A549 (cell line): Measurements from ENCODE around the gene PCDH12. TPM values are rescaled to one million over a fixed set of nuclear protein-coding genes. Genes with fewer than 3 reads are reported as not detected.
A peak's percentile ranks its signal among the peaks of the same experiment; 100 is the strongest.

Source experiments
- ATAC-seq, 2 experiments: fragments of 200-7000 bp in 1 of 2; fragments of >200 bp in 1 of 2; cut with Nextera tagmentation in 1 of 2; cut with Tn5 transposase in 1 of 2; 3 replicates each; pipeline versions ENCODE4 v1.8.0 to v1.9.1; 2018 to 2020; ENCODE audit warnings: mild to moderate bottlenecking in 1 of 2, moderate library complexity in 1 of 2
- CTCF ChIA-PET: fragments of 300-600 bp; sonication (Branson Sonifier 250); formaldehyde crosslinking; extraction: SDS; loops from one replicate; lab custom pipeline; 2021; ENCODE audit warnings: antibody characterized with exemption, inconsistent platforms; lab: Yijun Ruan, JAX
- POLR2A ChIA-PET: fragments of 350-600 bp; formaldehyde crosslinking; extraction: SDS; loops from one replicate; lab custom pipeline; 2021; ENCODE audit warnings: antibody characterized with exemption, inconsistent platforms; lab: Yijun Ruan, JAX
- DNase-seq, 2 experiments: peaks; one replicate each; pipeline versions ENCODE4 v3.0.0 to v3.0.0-alpha.2; 2011 to 2016; ENCODE audit warnings: low read depth in 1 of 2, low spot score in 1 of 2
- FAIRE-seq: peaks from 2 replicates; lab custom pipeline; 2011; peaks lifted over from hg19 to GRCh38; lab: Jason Lieb, UNC
- H3K27ac ChIP-seq, 2 experiments: fragments of >200 bp; sonication (Bioruptor Twin); formaldehyde crosslinking; 3 replicates each; pipeline ENCODE4 v1.5.1; 2016 to 2017
- H3K4me1 ChIP-seq: fragments of >200 bp; sonication (Bioruptor Twin); formaldehyde crosslinking; 3 replicates; pipeline ENCODE4 v1.6.1; 2016
- H3K4me2 ChIP-seq: fragments of >200 bp; sonication (Bioruptor Twin); formaldehyde crosslinking; 3 replicates; pipeline ENCODE4 v1.6.1; 2016
- H3K4me3 ChIP-seq: fragments of >200 bp; sonication (Bioruptor Twin); formaldehyde crosslinking; 3 replicates; pipeline ENCODE4 v1.5.1; 2016
- H3K9me3 ChIP-seq: fragments of >200 bp; sonication (Bioruptor Twin); formaldehyde crosslinking; 3 replicates; pipeline ENCODE4 v1.6.1; 2016
- CEBPB ChIP-seq, 2 experiments: fragments of >200 bp in 1 of 2; sonication (Bioruptor Twin) in 1 of 2; formaldehyde crosslinking in 1 of 2; IDR thresholded peaks; 2 replicates each; pipeline ENCODE4 v1.6.1; 2012 to 2016
- CHD2 ChIP-seq: fragments of 150-350 bp; IDR thresholded peaks from 2 replicates; pipeline ENCODE4 v1.6.1; 2014; ENCODE audit warnings: low read length; ENCODE audit not compliant: partially characterized antibody
- EHF ChIP-seq: fragments of 250-450 bp; sonication (Bioruptor Pico); IDR thresholded peaks from 2 replicates; pipeline ENCODE4 v1.5.0; 2020; ENCODE audit warnings: mild to moderate bottlenecking
- FOSB ChIP-seq: fragments of 250-450 bp; sonication (Bioruptor Pico); IDR thresholded peaks from 2 replicates; pipeline ENCODE4 v1.5.0; 2020; ENCODE audit warnings: mild to moderate bottlenecking, moderate library complexity
- FOXS1 ChIP-seq: fragments of 250-450 bp; sonication (Bioruptor Pico); IDR thresholded peaks from 2 replicates; pipeline ENCODE4 v1.5.0; 2020; ENCODE audit warnings: mild to moderate bottlenecking, moderate library complexity
- HEYL ChIP-seq: fragments of 250-450 bp; sonication (Bioruptor Pico); IDR thresholded peaks from 2 replicates; pipeline ENCODE4 v1.8.0; 2021; ENCODE audit warnings: mild to moderate bottlenecking, moderate library complexity
- HOXA7 ChIP-seq: fragments of 250-450 bp; sonication (Bioruptor Pico); IDR thresholded peaks from 2 replicates; pipeline ENCODE4 v1.5.0; 2020; ENCODE audit warnings: mild to moderate bottlenecking, moderate library complexity
- HOXB13 ChIP-seq: fragments of 250-450 bp; sonication (Bioruptor Pico); IDR thresholded peaks from 2 replicates; pipeline ENCODE4 v1.5.0; 2020; ENCODE audit warnings: low read depth, mild to moderate bottlenecking, moderate library complexity
- HOXB5 ChIP-seq: fragments of 250-450 bp; sonication (Bioruptor Pico); IDR thresholded peaks from 2 replicates; pipeline ENCODE4 v1.5.0; 2020; ENCODE audit warnings: mild to moderate bottlenecking, moderate library complexity
- JUN ChIP-seq, 2 experiments: fragments of >200 bp; sonication (Bioruptor Twin); formaldehyde crosslinking; IDR thresholded peaks; 2 replicates in 1 of 2; 3 replicates in 1 of 2; pipeline ENCODE4 v1.6.1; 2016 to 2017
- KDM1A ChIP-seq: fragments of 200-600 bp; sonication (generic); IDR thresholded peaks from 2 replicates; pipeline ENCODE4 v1.6.1; 2016; ENCODE audit warnings: low read depth, mild to moderate bottlenecking
- MAZ ChIP-seq: fragments of 150-350 bp; IDR thresholded peaks from 2 replicates; pipeline ENCODE4 v1.6.1; 2014; ENCODE audit warnings: antibody characterized with exemption, low read depth, low read length, borderline replicate concordance
- MYC ChIP-seq: IDR thresholded peaks from 2 replicates; pipeline ENCODE4 v1.6.1; 2012; ENCODE audit warnings: mild to moderate bottlenecking, inconsistent platforms, low read length, improper control_type of control experiment, borderline replicate concordance
- NFE2L2 ChIP-seq: fragments of 150-350 bp; conservative IDR thresholded peaks from 2 replicates; pipeline ENCODE4 v1.6.1; 2014; ENCODE audit warnings: low read length
- NR3C1 ChIP-seq: fragments of >200 bp; sonication (Bioruptor Twin); formaldehyde crosslinking; IDR thresholded peaks from 3 replicates; pipeline ENCODE4 v1.6.1; 2017
- RARB ChIP-seq: fragments of 250-450 bp; sonication (Bioruptor Pico); IDR thresholded peaks from 2 replicates; pipeline ENCODE4 v1.8.0; 2021; ENCODE audit warnings: mild to moderate bottlenecking, moderate library complexity
- RNF2 ChIP-seq: fragments of 200-600 bp; sonication (generic); IDR thresholded peaks from 2 replicates; pipeline ENCODE4 v1.6.1; 2016; ENCODE audit warnings: low read depth, mild to moderate bottlenecking, antibody characterized with exemption, moderate library complexity, borderline replicate concordance
- SMC3 ChIP-seq: fragments of >200 bp; sonication (Bioruptor Twin); formaldehyde crosslinking; IDR thresholded peaks from 3 replicates; pipeline ENCODE4 v1.6.1; 2018; ENCODE audit warnings: inconsistent platforms
- USF2 ChIP-seq: fragments of 450-650 bp; IDR thresholded peaks from 2 replicates; pipeline ENCODE4 v1.6.1; 2014; ENCODE audit warnings: antibody characterized with exemption
- ZC3H11A ChIP-seq: fragments of 450-650 bp; IDR thresholded peaks from 2 replicates; pipeline ENCODE4 v1.6.1; 2014; ENCODE audit warnings: antibody characterized with exemption, mild to moderate bottlenecking
- ZFP36 ChIP-seq: fragments of 450-650 bp; IDR thresholded peaks from 2 replicates; pipeline ENCODE4 v1.6.1; 2014; ENCODE audit warnings: borderline replicate concordance; ENCODE audit not compliant: partially characterized antibody
- WGBS: methylation state at CpG from one replicate; pipeline ENCODE4 v1.1.6; 2017; ENCODE audit errors: missing lambda C conversion rate; 5-methylcytosine and 5-hydroxymethylcytosine counted together
- polyA plus RNA-seq, 4 experiments: library from polyadenylated mRNA; depleted of rRNA in 3 of 4; stranded (reverse); fragments of >200 nt; fragmentation: RNase III in 1 of 4; extraction: RNeasy Plus Mini Kit Qiagen cat#74134 plus additional on column Dnase treatment in 1 of 4; gene quantifications; 2 replicates in 3 of 4; 3 replicates in 1 of 4; pipeline ENCODE4 v1.2.3, GENCODE V29; 2011 to 2017
- TF ChIP-seq, protein P1 (sequence below): IDR thresholded peaks from 2 replicates; pipeline ENCODE4 v1.6.1; 2012
- TF ChIP-seq, protein P2 (sequence below): fragments of 200-600 bp; sonication (generic); IDR thresholded peaks from 2 replicates; pipeline ENCODE4 v1.6.1; 2016; ENCODE audit warnings: antibody characterized with exemption, mild to moderate bottlenecking, moderate library complexity

The PCDH12 gene
- polyA plus RNA-seq, 2 of the 4 experiments (the other 2 are of a cell fraction) = not detected

DNA sequence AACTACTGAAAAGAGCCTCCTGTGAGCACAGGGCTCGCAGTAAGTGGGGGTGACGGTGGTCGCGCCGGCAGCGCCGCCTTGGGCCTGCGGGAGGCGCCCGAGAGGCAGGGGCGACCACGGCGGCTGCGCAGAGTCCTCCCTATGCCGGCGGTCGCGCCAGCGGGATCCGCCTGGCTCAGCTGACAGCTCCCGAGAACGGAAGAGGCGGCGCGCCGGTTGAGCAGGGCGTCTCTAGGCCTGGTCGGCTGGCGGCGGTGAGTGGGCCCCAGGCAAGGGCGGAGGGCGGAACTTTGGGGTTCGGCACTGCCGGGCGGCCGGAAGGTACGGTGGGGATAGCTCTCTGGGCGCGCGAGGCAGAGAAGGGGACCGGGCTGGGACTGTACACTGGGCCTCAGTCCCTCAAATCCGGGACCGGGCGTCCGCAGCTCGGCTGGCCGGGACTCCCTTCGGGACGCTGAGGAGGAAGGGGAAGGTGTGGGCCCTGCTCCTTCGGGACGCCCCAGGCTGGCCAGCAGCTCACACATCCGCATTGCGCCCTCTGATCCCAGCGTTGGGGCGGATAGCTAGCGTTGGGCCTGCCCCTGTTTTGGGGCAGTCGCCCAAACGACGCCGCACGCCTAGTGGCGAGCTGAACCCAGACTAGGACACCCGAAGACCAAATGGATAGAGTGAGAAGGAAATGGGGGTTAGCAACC lies 11.1 kb upstream of the PCDH12 start, which contains the start of gene RNF14 (continued):
- TF ChIP-seq ZFP36 (no peak), FOSB (CRISPR knock-in tag) (no peak), SMC3 (0 out of 3 replicates have a peak, but pooled peaks have one; percentile 14), EHF (CRISPR knock-in tag) (no peak), HOXA7 (CRISPR knock-in tag) (no peak), JUN (IDR thresholded peaks at IDR 0.05) (peak in 1 of 2 experiments; percentile 89; a peak in 4 of 5 replicates), CEBPB (IDR thresholded peaks at IDR 0.05) (no peak), NR3C1 (no peak), KDM1A (no peak)
- TF ChIP-seq, protein P1, sequence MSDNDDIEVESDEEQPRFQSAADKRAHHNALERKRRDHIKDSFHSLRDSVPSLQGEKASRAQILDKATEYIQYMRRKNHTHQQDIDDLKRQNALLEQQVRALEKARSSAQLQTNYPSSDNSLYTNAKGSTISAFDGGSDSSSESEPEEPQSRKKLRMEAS = peak; percentile 69; the same call in 1 of the 2 replicates
- TF ChIP-seq, all 56 proteins: peak for 12

DNA sequence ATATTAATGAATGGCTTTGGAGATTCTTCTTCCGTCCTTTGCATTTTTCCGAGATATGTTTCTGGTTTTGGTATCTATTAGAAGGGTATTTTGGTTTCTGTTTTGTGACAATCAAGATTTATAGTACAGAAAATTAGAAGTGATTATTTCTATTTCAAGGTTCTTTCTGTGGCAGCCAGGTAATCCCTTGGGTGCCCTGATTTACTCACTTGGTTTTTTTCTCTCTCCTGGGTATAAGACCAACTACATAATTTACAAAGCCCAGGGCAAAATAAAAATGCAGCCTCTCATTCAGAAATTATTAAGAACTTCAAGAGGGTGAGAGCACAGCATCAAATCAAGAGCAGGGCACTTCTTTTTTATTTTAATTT lies 8.9 kb upstream of the PCDH12 start:
- ChIA-PET POLR2A (no interaction called here), CTCF (interaction anchor here (1.0 to 17.2 kb wide), 5 partner anchors 9 to 302 kb away, joined by 3 to 325 read pairs (median 9); partner anchors contain the start of genes DELE1 and PCDH12)
- H3K4me3 ChIP-seq = no peak overlapping the region
- no peaks in the 10 kb centered on the region for H3K9me3 ChIP-seq
- H3K4me1 ChIP-seq = peaks cover 14% of the 10 kb centered on the region
- no peak for TF ChIP-seq ZC3H11A
- WGBS = 88% methylated on average over 2 of the region's 2 CpGs
- H3K4me2 ChIP-seq = no peak overlapping the region
- no peak for DNase-seq
- no peak for FAIRE-seq
- H3K27ac ChIP-seq = no peak overlapping the region
- no peak for ATAC-seq

GRCh38 chr5:141966275-141966962 lies 8.4 kb upstream of the PCDH12 start:
- DNase-seq = no peak
- H3K4me1 ChIP-seq = peaks cover 14% of the 10 kb centered on the region
- H3K27ac ChIP-seq = no peak overlapping the region
- H3K9me3 ChIP-seq = no peaks in the 10 kb centered on the region
- TF ChIP-seq MYC = no peak
- TF ChIP-seq NFE2L2 = no peak
- POLR2A ChIA-PET = no interaction called here
- H3K4me3 ChIP-seq = no peak overlapping the region
- ATAC-seq = no peak
- CTCF ChIA-PET = interaction anchor here (1.0 to 17.2 kb wide), 2 partner anchors 273 to 302 kb away, joined by 3 to 325 read pairs; no protein-coding TSS in a partner anchor
- FAIRE-seq = no peak
- H3K4me2 ChIP-seq = no peak overlapping the region
- 61% methylated on average over 4 of the region's 4 CpGs for WGBS

GRCh38 chr5:141965071-141965470 lies 7.1 kb upstream of the PCDH12 start:
- Histone ChIP-seq H3K4me1 (peaks cover 11% of the 10 kb centered on the region), H3K27ac (no peak overlapping the region), H3K4me2 (no peak overlapping the region), H3K4me3 (no peak overlapping the region), H3K9me3 (no peaks in the 10 kb centered on the region)
- 93% methylated on average over 7 of the region's 7 CpGs for WGBS
- ChIA-PET POLR2A (no interaction called here), CTCF (interaction anchor here (0.9 to 17.2 kb wide), 5 partner anchors 85 to 300 kb away, joined by 3 to 325 read pairs (median 8); no protein-coding TSS in a partner anchor)
- no peak for FAIRE-seq
- no peak for DNase-seq
- TF ChIP-seq JUN (IDR thresholded peaks at IDR 0.05) (no peak), HOXB13 (CRISPR knock-in tag) (no peak), USF2 (no peak), FOXS1 (CRISPR knock-in tag) (no peak), CHD2 (no peak), HOXB5 (CRISPR knock-in tag) (no peak), RARB (CRISPR knock-in tag) (no peak), MAZ (no peak), ZFP36 (no peak), HEYL (CRISPR knock-in tag) (no peak), RNF2 (no peak)
- TF ChIP-seq, protein P2, sequence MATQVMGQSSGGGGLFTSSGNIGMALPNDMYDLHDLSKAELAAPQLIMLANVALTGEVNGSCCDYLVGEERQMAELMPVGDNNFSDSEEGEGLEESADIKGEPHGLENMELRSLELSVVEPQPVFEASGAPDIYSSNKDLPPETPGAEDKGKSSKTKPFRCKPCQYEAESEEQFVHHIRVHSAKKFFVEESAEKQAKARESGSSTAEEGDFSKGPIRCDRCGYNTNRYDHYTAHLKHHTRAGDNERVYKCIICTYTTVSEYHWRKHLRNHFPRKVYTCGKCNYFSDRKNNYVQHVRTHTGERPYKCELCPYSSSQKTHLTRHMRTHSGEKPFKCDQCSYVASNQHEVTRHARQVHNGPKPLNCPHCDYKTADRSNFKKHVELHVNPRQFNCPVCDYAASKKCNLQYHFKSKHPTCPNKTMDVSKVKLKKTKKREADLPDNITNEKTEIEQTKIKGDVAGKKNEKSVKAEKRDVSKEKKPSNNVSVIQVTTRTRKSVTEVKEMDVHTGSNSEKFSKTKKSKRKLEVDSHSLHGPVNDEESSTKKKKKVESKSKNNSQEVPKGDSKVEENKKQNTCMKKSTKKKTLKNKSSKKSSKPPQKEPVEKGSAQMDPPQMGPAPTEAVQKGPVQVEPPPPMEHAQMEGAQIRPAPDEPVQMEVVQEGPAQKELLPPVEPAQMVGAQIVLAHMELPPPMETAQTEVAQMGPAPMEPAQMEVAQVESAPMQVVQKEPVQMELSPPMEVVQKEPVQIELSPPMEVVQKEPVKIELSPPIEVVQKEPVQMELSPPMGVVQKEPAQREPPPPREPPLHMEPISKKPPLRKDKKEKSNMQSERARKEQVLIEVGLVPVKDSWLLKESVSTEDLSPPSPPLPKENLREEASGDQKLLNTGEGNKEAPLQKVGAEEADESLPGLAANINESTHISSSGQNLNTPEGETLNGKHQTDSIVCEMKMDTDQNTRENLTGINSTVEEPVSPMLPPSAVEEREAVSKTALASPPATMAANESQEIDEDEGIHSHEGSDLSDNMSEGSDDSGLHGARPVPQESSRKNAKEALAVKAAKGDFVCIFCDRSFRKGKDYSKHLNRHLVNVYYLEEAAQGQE = no peak
- no peak for ATAC-seq
